GM23338 (cell line): ENCODE measurements around the gene THADA. TPM values are rescaled to one million over a fixed set of nuclear protein-coding genes. Genes with fewer than 3 reads are reported as not detected.

ENCODE experiments used
- ATAC-seq: fragments of 200-7000 bp; cut with Tn5 transposase; 3 replicates; pipeline ENCODE4 v1.9.1; 2020
- DNase-seq: peaks from one replicate; pipeline ENCODE4 v3.0.0-alpha.2; 2015; ENCODE audit warnings: low spot score
- H2AFZ ChIP-seq: fragments of 200-600 bp; sonication (generic); 2 replicates; pipeline ENCODE4 v1.8.0; 2016; ENCODE audit warnings: antibody characterized with exemption, mild to moderate bottlenecking, moderate library complexity
- H3F3A ChIP-seq: fragments of 200-600 bp; sonication (generic); replicated peaks from 2 replicates; pipeline ENCODE4 v1.8.0; 2017; ENCODE audit warnings: antibody characterized with exemption, mixed run types, low read depth
- H3K27ac ChIP-seq: fragments of 200-600 bp; sonication (generic); 2 replicates; pipeline ENCODE4 v1.6.1; 2016; ENCODE audit warnings: low read depth
- H3K27me3 ChIP-seq: fragments of 200-600 bp; sonication (generic); 2 replicates; pipeline ENCODE4 v1.8.0; 2016; ENCODE audit warnings: mild to moderate bottlenecking, mixed run types, moderate library complexity; ENCODE audit not compliant: insufficient read depth
- H3K36me3 ChIP-seq: fragments of 200-600 bp; sonication (generic); 2 replicates; pipeline ENCODE4 v1.8.0; 2016; ENCODE audit warnings: mild to moderate bottlenecking; ENCODE audit not compliant: insufficient read depth
- H3K4me1 ChIP-seq: fragments of 200-600 bp; sonication (generic); 2 replicates; pipeline ENCODE4 v1.8.0; 2016; ENCODE audit warnings: mild to moderate bottlenecking, moderate library complexity; ENCODE audit not compliant: insufficient read depth
- H3K4me2 ChIP-seq: fragments of 200-600 bp; sonication (generic); 2 replicates; pipeline ENCODE4 v1.7.1; 2017; ENCODE audit warnings: mixed run types
- H3K4me3 ChIP-seq: fragments of 200-600 bp; sonication (generic); 2 replicates; pipeline ENCODE4 v1.6.1; 2016; ENCODE audit warnings: mixed run types
- H3K79me2 ChIP-seq: fragments of 200-600 bp; sonication (generic); replicated peaks from 2 replicates; pipeline ENCODE4 v1.8.0; 2017; ENCODE audit warnings: mild to moderate bottlenecking; ENCODE audit not compliant: insufficient read depth
- H3K9me2 ChIP-seq: fragments of 200-600 bp; sonication (generic); 2 replicates; pipeline ENCODE4 v1.8.0; 2017; ENCODE audit not compliant: insufficient read depth
- H4K20me1 ChIP-seq: fragments of 200-600 bp; sonication (generic); replicated peaks from 2 replicates; pipeline ENCODE4 v1.8.0; 2017; ENCODE audit warnings: mild to moderate bottlenecking; ENCODE audit not compliant: insufficient read depth
- H3K27ac Mint-ChIP-seq: 2 replicates; pipeline ENCODE4 v1.8.0; 2020; ENCODE audit warnings: inconsistent platforms, mild to moderate bottlenecking, moderate library complexity, mixed read lengths
- H3K27me3 Mint-ChIP-seq: 3 replicates; pipeline ENCODE4 v1.8.0; 2022; ENCODE audit warnings: low read depth, mild to moderate bottlenecking, moderate library complexity, mixed read lengths, inconsistent platforms; ENCODE audit not compliant: insufficient read depth, poor library complexity
- H3K36me3 Mint-ChIP-seq: 3 replicates; pipeline ENCODE4 v1.8.0; 2021; ENCODE audit warnings: low read depth, mild to moderate bottlenecking, inconsistent platforms, moderate library complexity, mixed read lengths
- H3K4me1 Mint-ChIP-seq: 3 replicates; pipeline ENCODE4 v1.8.0; 2020; ENCODE audit warnings: mild to moderate bottlenecking, inconsistent platforms, mixed read lengths
- H3K4me3 Mint-ChIP-seq: 3 replicates; pipeline ENCODE4 v1.8.0; 2021; ENCODE audit warnings: moderate library complexity, mild to moderate bottlenecking, inconsistent platforms, mixed read lengths
- H3K9me3 Mint-ChIP-seq: 3 replicates; pipeline ENCODE4 v1.8.0; 2020; ENCODE audit warnings: moderate library complexity, mild to moderate bottlenecking, inconsistent platforms, mixed read lengths
- CREB1 ChIP-seq: fragments of 250-450 bp; sonication (Bioruptor Pico); IDR thresholded peaks from 2 replicates; pipeline ENCODE4 v1.5.0; 2020; ENCODE audit warnings: low read depth, mild to moderate bottlenecking, moderate library complexity
- CTCF ChIP-seq, 2 experiments: fragments of 200-600 bp in 1 of 2; sonication (generic) in 1 of 2; conservative IDR thresholded peaks; 2 replicates each; pipeline versions ENCODE4 v1.5.1 to v1.6.1; 2016 to 2017; ENCODE audit warnings: antibody characterized with exemption in 2 of 2, low read depth in 2 of 2, mild to moderate bottlenecking in 2 of 2, moderate library complexity in 1 of 2
- ETS1 ChIP-seq: IDR thresholded peaks from 2 replicates; pipeline ENCODE4 v1.6.1; 2016; ENCODE audit warnings: antibody characterized with exemption
- EZH2 ChIP-seq: fragments of 200-600 bp; sonication (generic); IDR thresholded peaks from one replicate; pipeline ENCODE4 v1.8.0; 2017; ENCODE audit warnings: antibody characterized with exemption, mild to moderate bottlenecking, low read depth; ENCODE audit not compliant: unreplicated experiment
- EZH2phosphoT487 ChIP-seq: fragments of 200-600 bp; sonication (generic); IDR thresholded peaks from one replicate; pipeline ENCODE4 v1.8.1; 2018; ENCODE audit warnings: antibody characterized with exemption; ENCODE audit not compliant: unreplicated experiment
- JUNB ChIP-seq: IDR thresholded peaks from one replicate; pipeline ENCODE4 v1.6.1; 2016; ENCODE audit warnings: antibody characterized with exemption; ENCODE audit not compliant: unreplicated experiment
- NANOG ChIP-seq: IDR thresholded peaks from 2 replicates; pipeline ENCODE4 v1.6.1; 2016; ENCODE audit warnings: antibody characterized with exemption, borderline replicate concordance
- POLR2AphosphoS5 ChIP-seq: IDR thresholded peaks from 2 replicates; pipeline ENCODE4 v1.6.1; 2016; ENCODE audit warnings: antibody characterized with exemption, low read depth
- REST ChIP-seq: IDR thresholded peaks from one replicate; pipeline ENCODE4 v1.6.1; 2018; ENCODE audit warnings: antibody characterized with exemption; ENCODE audit not compliant: unreplicated experiment
- STAT1 ChIP-seq: IDR thresholded peaks from one replicate; pipeline ENCODE4 v1.6.1; 2016; ENCODE audit warnings: antibody characterized with exemption; ENCODE audit not compliant: unreplicated experiment
- ZNF114 ChIP-seq: fragments of 250-450 bp; sonication (Bioruptor Pico); IDR thresholded peaks from 2 replicates; pipeline ENCODE4 v1.5.0; 2020; ENCODE audit warnings: mild to moderate bottlenecking, moderate library complexity
- ZNF331 ChIP-seq: fragments of 250-450 bp; sonication (Bioruptor Pico); IDR thresholded peaks from 2 replicates; pipeline ENCODE4 v1.5.0; 2020; ENCODE audit warnings: low read depth, mild to moderate bottlenecking, moderate library complexity
- ZNF462 ChIP-seq: fragments of 250-450 bp; sonication (Bioruptor Pico); IDR thresholded peaks from 2 replicates; pipeline ENCODE4 v1.5.0; 2020; ENCODE audit warnings: mild to moderate bottlenecking, moderate library complexity
- polyA plus RNA-seq: library from polyadenylated mRNA; unstranded; fragments of >200 nt; fragmentation: Nextera tagmentation; extraction: Ambion mirVana; gene quantifications from 2 replicates; pipeline ENCODE4 v1.2.1, GENCODE V29; 2016
- total RNA-seq: library from RNA; depleted of rRNA; stranded (reverse); fragments of >200 nt; shearing (Covaris generic); gene quantifications from 2 replicates; pipeline ENCODE4 v1.2.3, GENCODE V29; 2014

The THADA gene
- total and polyA plus RNA-seq, 2 experiments from 2014 or later, result 17.0 to 30.7 TPM

GRCh38 chr2:43400508-43400907, 195.3 kb downstream of the THADA start:
- Mint-ChIP-seq H3K27ac (no peak overlapping the region), H3K9me3 (no peaks in the 10 kb centered on the region), H3K36me3 (no peaks in the 10 kb centered on the region), H3K27me3 (peaks cover 3% of the 10 kb centered on the region), H3K4me3 (no peak overlapping the region), H3K4me1 (peaks cover 32% of the 10 kb centered on the region)
- peaks cover 13% of the 10 kb centered on the region; the same call in 1 of the 2 replicates for H3K4me1 ChIP-seq
- no peaks in the 10 kb centered on the region; the same call in 1 of the 2 replicates for H3K36me3 ChIP-seq
- no peak overlapping the region for H2AFZ ChIP-seq
- no peaks in the 10 kb centered on the region for H3K27me3 ChIP-seq
- peaks cover 6% of the 10 kb centered on the region for H3K9me2 ChIP-seq
- TF ChIP-seq CTCF (conservative IDR thresholded peaks at IDR 0.05; ENCODE audit: low read depth in 2 of 2) (no peak), POLR2AphosphoS5 (no peak), ZNF114 (CRISPR knock-in tag) (no peak), STAT1 (no peak), REST (no peak), NANOG (no peak), ZNF331 (CRISPR knock-in tag) (no peak), JUNB (no peak), ZNF462 (CRISPR knock-in tag) (no peak), EZH2phosphoT487 (no peak), CREB1 (CRISPR knock-in tag) (no peak), EZH2 (no peak), ETS1 (no peak)
- no peaks in the 10 kb centered on the region for H3F3A ChIP-seq
- no peak overlapping the region for H3K4me3 ChIP-seq
- DNase-seq (no peak), ATAC-seq (no peak)
- no peak overlapping the region for H3K27ac ChIP-seq
- no peaks in the 10 kb centered on the region for H3K79me2 ChIP-seq
- H4K20me1 ChIP-seq, result no peaks in the 10 kb centered on the region
- no peak overlapping the region for H3K4me2 ChIP-seq
